ENCODE measurements around the gene ROBO4.

Gene ROBO4

DNA sequence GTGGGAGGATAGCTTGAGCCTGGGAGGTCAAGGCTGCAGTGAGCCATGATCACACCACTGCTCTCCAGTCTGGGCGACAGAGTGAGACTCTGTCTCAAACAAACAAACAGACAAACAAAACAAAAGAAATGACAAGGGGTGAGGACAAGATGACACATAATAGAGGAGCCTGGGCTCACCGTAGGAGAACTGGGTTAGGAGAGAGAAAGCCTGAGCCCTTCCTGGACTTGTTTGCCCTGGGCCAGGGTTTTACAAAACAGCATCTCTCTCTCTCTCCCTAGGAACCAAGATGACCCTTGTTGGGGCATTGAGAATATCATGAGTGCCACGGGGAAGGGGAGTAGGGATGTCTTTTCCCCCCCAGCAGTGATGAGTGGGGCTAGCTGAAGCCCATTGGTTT, 16.7 kb downstream of the ROBO4 start:
- Histone ChIP-seq H3K4me2 (0 out of 2 replicates have a peak overlapping the region, but pooled peaks have one; percentile 88), H4K20me1 (no peaks in the 10 kb centered on the region), H3K36me3 (no peaks in the 10 kb centered on the region), H3K27ac (no peak overlapping the region), H3K27me3 (no peaks in the 10 kb centered on the region), H3K9ac (no peak overlapping the region), H3K9me3 (no peaks in the 10 kb centered on the region), H3K4me3 (no peak overlapping the region), H3K4me1 (peaks cover 64% of the 10 kb centered on the region)
- TF ChIP-seq Cebpa-rat (IDR thresholded peaks at IDR 0.05), result no peak

DNA sequence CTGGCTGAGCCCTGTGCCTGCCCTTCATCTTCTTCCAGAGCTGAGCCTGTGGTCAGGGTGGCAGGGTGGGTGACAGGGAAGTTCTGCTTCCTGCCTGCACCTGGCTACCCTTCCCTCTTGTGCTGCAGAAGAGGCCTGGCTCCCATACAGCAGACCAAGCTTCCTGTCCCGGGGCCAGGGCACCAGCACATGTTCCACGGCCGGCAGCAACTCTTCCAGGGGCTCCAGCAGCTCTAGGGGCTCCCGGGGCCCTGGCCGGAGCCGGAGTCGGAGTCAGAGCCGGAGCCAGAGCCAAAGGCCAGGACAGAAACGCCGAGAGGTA, 17.4 kb downstream of the ROBO4 start:
- Histone ChIP-seq H3K9me3 (no peaks in the 10 kb centered on the region), H3K27me3 (no peaks in the 10 kb centered on the region), H3K4me1 (peaks cover 71% of the 10 kb centered on the region), H3K4me2 (peak overlapping the region; percentile 88), H3K27ac (no peak overlapping the region), H3K4me3 (no peak overlapping the region), H4K20me1 (no peaks in the 10 kb centered on the region), H3K36me3 (no peaks in the 10 kb centered on the region), H3K9ac (no peak overlapping the region)
- no peak for TF ChIP-seq Cebpa-rat (IDR thresholded peaks at IDR 0.05)

DNA sequence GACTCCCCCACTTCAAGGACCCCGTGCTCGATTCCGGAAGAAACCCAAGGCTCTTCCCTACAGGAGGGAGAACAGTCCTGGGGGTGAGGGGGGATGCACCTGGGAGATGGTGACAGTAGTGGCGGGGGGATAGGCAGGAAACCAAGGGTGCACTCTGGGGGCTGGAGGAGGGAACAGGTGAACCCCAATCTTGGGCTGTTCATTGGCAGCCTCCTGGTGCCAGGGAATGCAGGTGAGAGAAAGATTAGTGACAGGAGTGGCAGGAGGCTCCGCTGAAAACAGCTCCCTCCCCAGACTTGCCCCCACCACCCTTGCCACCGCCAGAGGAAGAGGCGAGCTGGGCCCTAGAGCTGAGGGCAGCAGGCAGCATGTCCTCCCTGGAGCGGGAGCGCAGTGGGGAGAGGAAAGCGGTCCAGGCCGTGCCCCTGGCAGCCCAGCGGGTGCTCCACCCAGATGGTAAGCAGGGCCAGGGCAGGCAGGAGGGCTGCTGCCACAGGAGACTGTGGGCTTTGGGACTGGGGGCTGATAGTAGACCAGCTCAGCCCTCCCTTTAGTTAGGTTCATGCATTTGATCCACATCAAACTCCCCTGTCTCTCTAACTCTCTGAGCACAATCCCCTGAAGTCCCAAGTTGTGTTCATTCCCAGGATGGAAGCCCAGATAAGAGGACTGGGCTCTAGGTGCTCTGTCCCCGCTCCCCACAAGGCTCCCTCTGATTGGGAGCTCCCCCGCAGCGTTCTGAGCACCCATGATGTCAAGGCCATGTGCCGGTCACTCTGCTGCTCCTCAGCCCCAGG, 18.0 kb downstream of the ROBO4 start:
- Histone ChIP-seq H3K9me3 (no peaks in the 10 kb centered on the region), H3K4me2 (peak overlapping the region; percentile 88), H3K36me3 (no peaks in the 10 kb centered on the region), H3K27ac (no peak overlapping the region), H3K4me1 (peaks cover 71% of the 10 kb centered on the region), H3K9ac (no peak overlapping the region), H3K27me3 (no peaks in the 10 kb centered on the region), H3K4me3 (no peak overlapping the region), H4K20me1 (no peaks in the 10 kb centered on the region)
- no peak for TF ChIP-seq Cebpa-rat (IDR thresholded peaks at IDR 0.05)

DNA sequence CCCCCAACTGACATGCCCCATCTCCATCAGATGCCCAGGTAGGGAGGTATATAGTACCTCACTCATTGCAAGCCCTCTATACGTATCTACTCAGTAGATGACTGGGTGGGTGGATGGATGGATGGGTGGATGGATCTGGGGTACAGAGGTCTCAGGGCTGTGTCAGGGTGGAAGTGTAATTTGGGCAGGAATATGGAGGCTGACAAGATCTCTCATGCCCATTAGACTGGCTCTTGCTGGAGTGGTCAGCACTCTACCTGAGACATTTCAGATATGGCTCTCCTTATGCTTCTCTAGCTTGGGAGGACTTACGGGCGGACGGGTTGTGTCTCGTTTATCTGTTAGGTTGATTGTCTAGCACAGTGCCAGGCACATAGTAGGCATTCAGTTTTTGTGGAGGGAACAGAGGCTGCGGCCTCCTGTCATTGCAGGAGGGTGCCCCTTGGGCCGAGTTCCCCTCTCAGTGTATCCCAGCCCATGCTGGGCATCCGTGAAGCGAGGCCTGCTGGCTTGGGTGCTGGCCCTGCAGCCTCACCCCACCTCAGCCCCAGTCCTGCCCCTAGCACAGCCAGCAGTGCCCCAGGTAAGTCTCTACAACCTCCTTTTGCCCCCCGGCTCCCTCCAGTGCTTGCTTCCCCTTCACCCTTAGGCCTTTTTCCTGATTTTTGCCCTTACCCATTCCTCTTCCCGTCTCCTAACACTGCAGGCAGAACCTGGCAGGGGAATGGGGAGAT, 18.7 kb downstream of the ROBO4 start:
- Histone ChIP-seq H3K36me3 (no peaks in the 10 kb centered on the region), H3K4me3 (no peak overlapping the region), H4K20me1 (no peaks in the 10 kb centered on the region), H3K27ac (no peak overlapping the region), H3K4me2 (peak overlapping the region; percentile 88; the same call in 1 of the 2 replicates), H3K4me1 (peaks cover 69% of the 10 kb centered on the region), H3K27me3 (no peaks in the 10 kb centered on the region), H3K9me3 (no peaks in the 10 kb centered on the region), H3K9ac (no peak overlapping the region)
- no peak for TF ChIP-seq Cebpa-rat (IDR thresholded peaks at IDR 0.05)

DNA sequence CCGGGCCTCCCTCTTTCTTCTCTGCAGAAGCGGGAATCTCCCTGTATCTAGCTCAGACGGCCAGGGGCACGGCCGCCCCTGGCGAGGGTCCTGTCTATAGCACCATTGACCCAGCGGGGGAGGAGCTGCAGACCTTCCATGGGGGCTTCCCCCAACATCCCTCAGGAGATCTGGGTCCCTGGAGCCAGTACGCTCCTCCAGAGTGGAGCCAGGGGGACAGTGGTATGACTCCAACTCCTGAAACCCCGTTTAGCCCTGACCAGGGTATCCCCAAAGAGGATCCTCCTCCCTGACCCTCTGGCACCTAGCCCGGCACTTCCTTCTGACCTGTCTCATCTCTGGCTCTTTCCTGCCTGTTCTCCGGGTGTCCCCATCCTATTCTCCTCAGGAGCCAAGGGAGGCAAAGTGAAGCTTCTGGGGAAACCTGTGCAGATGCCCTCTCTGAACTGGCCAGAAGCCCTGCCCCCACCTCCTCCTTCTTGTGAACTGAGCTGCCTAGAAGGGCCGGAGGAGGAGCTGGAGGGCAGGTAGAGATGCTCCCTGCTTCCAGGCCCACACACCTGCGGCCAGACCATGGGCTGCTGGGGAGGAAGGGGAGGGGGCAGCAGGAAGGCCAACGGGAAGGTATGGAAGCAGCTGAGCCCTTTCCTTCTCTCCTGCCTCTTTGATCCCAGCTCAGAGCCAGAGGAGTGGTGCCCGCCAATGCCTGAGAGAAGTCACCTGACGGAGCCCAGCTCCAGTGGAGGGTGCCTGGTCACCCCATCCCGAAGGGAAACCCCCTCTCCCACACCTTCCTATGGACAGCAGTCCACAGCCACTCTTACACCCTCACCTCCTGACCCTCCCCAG, 19.5 kb downstream of the ROBO4 start:
- Histone ChIP-seq H3K4me2 (peak overlapping the region; percentile 88), H3K4me1 (peaks cover 61% of the 10 kb centered on the region), H3K4me3 (peak overlapping the region; percentile 68), H3K27me3 (peaks cover under 1% of the 10 kb centered on the region; the same call in 1 of the 2 replicates), H3K27ac (no peak overlapping the region), H3K9me3 (no peaks in the 10 kb centered on the region), H3K9ac (no peak overlapping the region), H3K36me3 (no peaks in the 10 kb centered on the region), H4K20me1 (no peaks in the 10 kb centered on the region)
- no peak for TF ChIP-seq Cebpa-rat (IDR thresholded peaks at IDR 0.05)

DNA sequence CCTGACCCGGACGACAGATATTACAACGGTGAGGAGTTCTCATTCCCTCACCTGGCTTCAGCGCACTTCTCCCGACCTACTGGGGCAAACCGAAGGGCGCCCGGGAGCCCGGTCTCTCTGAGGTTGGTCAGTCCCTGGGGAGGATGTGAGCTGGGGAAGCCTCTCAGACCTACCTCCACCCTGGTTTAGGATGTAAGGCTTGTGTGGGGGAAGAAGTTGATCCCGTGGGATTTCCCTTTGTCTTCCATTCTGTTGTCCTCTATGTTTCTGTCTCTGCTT, 20.1 kb downstream of the ROBO4 start:
- no peaks in the 10 kb centered on the region for H3K9me3 ChIP-seq
- H3K9ac ChIP-seq, result 0 out of 2 replicates have a peak overlapping the region, but pooled peaks have one; percentile 78
- H3K4me3 ChIP-seq, result peak overlapping the region; percentile 68
- H4K20me1 ChIP-seq, result no peaks in the 10 kb centered on the region
- H3K36me3 ChIP-seq, result no peaks in the 10 kb centered on the region
- peak overlapping the region; percentile 88 for H3K4me2 ChIP-seq
- H3K4me1 ChIP-seq, result peaks cover 56% of the 10 kb centered on the region
- TF ChIP-seq Cebpa-rat (IDR thresholded peaks at IDR 0.05), result no peak
- H3K27ac ChIP-seq, result peak overlapping the region; percentile 83; the same call in 1 of the 2 replicates
- H3K27me3 ChIP-seq, result peaks cover 4% of the 10 kb centered on the region; the same call in 1 of the 2 replicates

DNA sequence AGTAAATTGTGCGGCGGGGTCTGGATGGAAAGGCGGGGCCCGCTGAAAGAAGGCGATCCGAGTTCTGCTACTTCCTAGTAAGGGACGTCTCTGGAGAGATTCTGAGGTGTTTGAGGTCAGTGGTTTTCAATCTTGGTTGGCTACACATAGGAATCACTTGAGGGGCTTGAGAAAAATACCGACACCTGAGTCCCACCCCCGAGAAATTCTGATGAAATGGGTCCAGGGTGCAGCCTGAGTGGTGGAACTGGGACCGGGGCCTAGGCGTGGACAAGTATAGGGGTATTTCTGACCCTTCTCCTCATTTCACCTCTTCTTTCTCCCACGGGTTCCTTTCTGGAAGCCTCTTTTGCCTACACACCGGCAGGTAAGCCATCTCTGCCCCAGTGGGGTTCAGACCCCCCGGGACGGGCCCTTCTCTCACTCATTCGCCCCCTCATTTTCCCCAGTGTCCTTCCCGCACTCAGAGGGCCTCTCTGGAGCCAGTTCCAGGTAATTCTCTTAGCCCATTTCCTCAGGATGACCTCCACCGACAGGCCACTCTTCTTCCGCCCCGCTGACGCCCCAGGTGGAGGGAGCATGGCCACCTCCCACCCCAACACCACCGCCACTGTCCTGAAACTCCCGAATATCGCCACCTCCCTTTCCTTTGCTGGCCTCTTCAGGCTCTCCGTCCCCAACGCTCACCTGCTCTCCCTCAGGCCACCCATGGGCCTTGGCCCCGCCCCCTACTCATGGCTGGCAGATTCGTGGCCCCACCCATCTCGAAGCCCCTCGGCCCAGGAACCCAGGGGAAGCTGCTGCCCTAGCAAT, 20.6 kb downstream of the ROBO4 start:
- Histone ChIP-seq H3K36me3 (no peaks in the 10 kb centered on the region), H3K4me3 (peak overlapping the region; percentile 68), H3K9ac (peak overlapping the region; percentile 78), H3K4me2 (peak overlapping the region; percentile 88), H3K9me3 (no peaks in the 10 kb centered on the region), H3K27me3 (peaks cover 4% of the 10 kb centered on the region; the same call in 1 of the 2 replicates), H3K27ac (peak overlapping the region; percentile 83), H3K4me1 (peaks cover 50% of the 10 kb centered on the region), H4K20me1 (no peaks in the 10 kb centered on the region)
- TF ChIP-seq Cebpa-rat (IDR thresholded peaks at IDR 0.05), result no peak

DNA sequence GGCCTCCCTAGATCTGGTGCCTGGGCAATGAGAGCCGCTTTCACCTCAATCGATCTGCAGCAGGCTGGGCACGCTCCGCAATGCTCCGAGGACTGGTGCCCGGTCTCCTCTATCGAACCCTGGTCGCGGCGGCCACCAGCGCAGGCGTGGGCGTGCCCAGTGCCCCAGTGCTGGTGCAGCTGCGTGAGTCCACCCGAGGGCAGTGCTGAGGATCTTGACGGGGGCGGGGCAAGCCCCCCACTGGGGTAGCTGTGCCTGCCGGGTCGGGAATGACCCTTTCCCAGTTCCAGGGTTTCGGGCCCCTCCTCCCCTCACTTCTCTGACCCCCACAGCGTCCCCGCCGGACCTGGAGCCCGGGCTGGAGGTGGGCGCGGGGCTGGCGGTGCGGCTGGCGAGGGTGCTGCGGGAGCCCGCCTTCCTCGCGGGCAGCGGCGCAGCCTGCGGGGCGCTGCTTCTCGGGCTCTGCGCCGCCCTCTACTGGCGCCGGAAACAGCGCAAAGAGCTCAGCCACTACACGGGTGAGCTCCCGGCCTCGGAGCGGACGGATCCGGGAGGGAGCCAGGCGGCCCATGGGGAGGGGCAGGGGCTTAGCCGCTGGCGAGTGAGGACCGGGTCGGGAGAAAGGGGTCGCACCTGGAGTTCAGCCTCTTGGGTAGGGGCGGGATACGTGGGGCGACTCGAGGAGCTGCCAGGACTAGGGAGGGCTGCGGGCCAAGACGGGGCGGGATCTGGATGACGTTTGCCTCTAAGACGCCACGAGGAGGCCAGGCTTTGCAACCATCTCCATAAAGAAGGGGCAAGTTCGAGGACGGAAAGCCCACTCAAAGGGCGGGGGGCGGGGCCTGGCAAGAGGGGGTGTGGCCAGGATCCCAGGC, 21.5 kb downstream of the ROBO4 start:
- peak overlapping the region; percentile 78 for H3K9ac ChIP-seq
- peaks cover 46% of the 10 kb centered on the region for H3K4me1 ChIP-seq
- H3K4me2 ChIP-seq, result peak overlapping the region; percentile 88
- peak overlapping the region; percentile 83 for H3K27ac ChIP-seq
- no peaks in the 10 kb centered on the region for H4K20me1 ChIP-seq
- H3K36me3 ChIP-seq, result no peaks in the 10 kb centered on the region
- H3K4me3 ChIP-seq, result peak overlapping the region; percentile 68
- H3K9me3 ChIP-seq, result no peaks in the 10 kb centered on the region
- no peak for TF ChIP-seq Cebpa-rat (IDR thresholded peaks at IDR 0.05)
- H3K27me3 ChIP-seq, result peaks cover 5% of the 10 kb centered on the region; the same call in 1 of the 2 replicates

Measured in BLaER1 (cell line).